ENCODE measurements around the gene PKD2. TPM values are rescaled to one million over a fixed set of nuclear protein-coding genes. Genes with fewer than 3 reads are reported as not detected.

PKD2 gene
- total RNA-seq, 1 experiment from 2014 or later: 38.4 TPM

- Histone ChIP-seq H4K20me1 (ENCODE audit: control insufficient read depth, insufficient read depth, insufficient read length) (no peaks in the 10 kb centered on the region), H4K8ac (replicated peaks; ENCODE audit: insufficient read length, low read depth, low read length) (no peak overlapping the region), H2AFZ (ENCODE audit: low read length) (no peak overlapping the region), H3K79me1 (ENCODE audit: insufficient read depth, low read depth, low read length, poor library complexity, severe bottlenecking) (no peaks in the 10 kb centered on the region), H3K4me2 (ENCODE audit: insufficient read depth, insufficient read length, low read length) (no peak overlapping the region), H3K18ac (ENCODE audit: insufficient read length, low read depth, low read length) (no peak overlapping the region), H4K91ac (ENCODE audit: insufficient read length, low read depth, low read length) (no peak overlapping the region), H3K27me3 (ENCODE audit: insufficient read depth, low read length) (no peaks in the 10 kb centered on the region), H3K79me2 (ENCODE audit: insufficient read depth, low read length) (no peaks in the 10 kb centered on the region), H2BK5ac (ENCODE audit: insufficient read length, low read length) (no peak overlapping the region), H2AK5ac (ENCODE audit: insufficient read length, low read length) (no peak overlapping the region), H3K4me1 (ENCODE audit: insufficient read depth, low read length) (no peaks in the 10 kb centered on the region), H3K14ac (ENCODE audit: insufficient read depth, low read length) (no peak overlapping the region), H3K56ac (ENCODE audit: insufficient read length, low read depth, low read length) (no peak overlapping the region), H3T11ph (ENCODE audit: low read length) (no peak overlapping the region), H3K23me2 (ENCODE audit: insufficient read length, low read depth, low read length, poor library complexity, severe bottlenecking) (no peaks in the 10 kb centered on the region), H2BK15ac (ENCODE audit: low read depth, low read length) (no peak overlapping the region), H2BK20ac (ENCODE audit: low read depth, low read length, poor library complexity, severe bottlenecking) (no peak overlapping the region), H2BK120ac (ENCODE audit: low read depth, low read length, poor library complexity, severe bottlenecking) (no peak overlapping the region), H3K23ac (ENCODE audit: insufficient read length, low read depth, low read length) (no peak overlapping the region), H3K9me3 (ENCODE audit: control insufficient read depth, low read depth, low read length) (no peaks in the 10 kb centered on the region), H3K27ac (ENCODE audit: insufficient read length, low read depth, low read length) (no peak overlapping the region), H4K5ac (ENCODE audit: insufficient read length, low read depth, low read length) (no peak overlapping the region), H2BK12ac (ENCODE audit: insufficient read length, low read depth, low read length) (no peak overlapping the region), H3K9ac (ENCODE audit: extremely low read depth, insufficient read length, low read length) (no peak overlapping the region), H3K4ac (ENCODE audit: low read depth, low read length) (no peak overlapping the region)
- WGBS (ENCODE audit: extremely low coverage, insufficient read length, low lambda C conversion rate): no CpG with 5 or more reads among the region's 6 CpGs
- H3K27me3 Mint-ChIP-seq (ENCODE audit: low read depth): no peaks in the 10 kb centered on the region
- no peaks in the 10 kb centered on the region for H3K4me1 Mint-ChIP-seq
- no peaks in the 10 kb centered on the region for H3K36me3 Mint-ChIP-seq (ENCODE audit: insufficient read depth in 1 of 3, low read depth in 3 of 3)
- TF ChIP-seq CTCF (conservative IDR thresholded peaks at IDR 0.05): no peak
- DNase-seq: no peak
- no peaks in the 10 kb centered on the region for H3K9me3 Mint-ChIP-seq
- no peak overlapping the region for H3K4me3 Mint-ChIP-seq
- no peak overlapping the region; a peak in 1 of 7 replicates for H3K27ac Mint-ChIP-seq
These were observed 93.7 kb downstream of the PKD2 start for GRCh38 chr4:88101165-88101564.
